Measurements from ENCODE around the gene THYN1.

Gene THYN1

GRCh38 chr11:134246100-134246499 is 7.1 kb downstream of the THYN1 start:
- DNase-seq, result no peak

GRCh38 chr11:134245434-134245833 is 7.7 kb downstream of the THYN1 start:
- no peak for DNase-seq

GRCh38 chr11:134244593-134244992 is 8.6 kb downstream of the THYN1 start:
- DNase-seq, result peak; percentile 70

- no peak for DNase-seq
Observed at GRCh38 chr11:134243913-134244312, 9.2 kb downstream of the THYN1 start.

- DNase-seq, result no peak
Observed at GRCh38 chr11:134242376-134242775, 10.8 kb downstream of the THYN1 start.

- DNase-seq, result no peak
Observed at GRCh38 chr11:134240592-134240991, 12.6 kb downstream of the THYN1 start.

GRCh38 chr11:134238956-134239355 is 14.2 kb downstream of the THYN1 start:
- no peak for DNase-seq

- DNase-seq, result no peak
Observed at GRCh38 chr11:134237557-134237922, 15.6 kb downstream of the THYN1 start.

GRCh38 chr11:134236834-134237556 is 16.2 kb downstream of the THYN1 start:
- DNase-seq, result peak; percentile 26

- no peak for DNase-seq
Observed at GRCh38 chr11:134235399-134235798, 17.8 kb downstream of the THYN1 start.

- peak; percentile 86 for DNase-seq
Observed at GRCh38 chr11:134233729-134234179, 19.4 kb downstream of the THYN1 start.

GRCh38 chr11:134231958-134232659 is 21.0 kb downstream of the THYN1 start:
- DNase-seq, result peak; percentile 54

GRCh38 chr11:134230339-134230738 is 22.8 kb downstream of the THYN1 start:
- DNase-seq, result no peak

GRCh38 chr11:134229126-134229790 is 23.9 kb downstream of the THYN1 start:
- DNase-seq, result no peak

GRCh38 chr11:134228625-134229024 is 24.5 kb downstream of the THYN1 start:
- no peak for DNase-seq

- DNase-seq, result no peak
Observed at GRCh38 chr11:134226806-134227325, 26.3 kb downstream of the THYN1 start.

- peak; percentile 87 for DNase-seq
Observed at GRCh38 chr11:134224710-134225664, 28.2 kb downstream of the THYN1 start.

GRCh38 chr11:134223836-134224709 is 29.1 kb downstream of the THYN1 start, which contains the start of the genes NCAPD3 and VPS26B:
Gene NCAPD3 (minus strand): TSS chr11:134223967. CDS start chr11:134223926, 41 bp downstream.
Gene VPS26B (plus strand): TSS chr11:134224671. CDS start chr11:134225123, 452 bp downstream.
- peak; percentile 99 for DNase-seq

GRCh38 chr11:134223121-134223520 is 30.0 kb downstream of the THYN1 start:
- peak; percentile 49 for DNase-seq

- DNase-seq, result no peak
Observed at GRCh38 chr11:134216816-134217215, 36.3 kb downstream of the THYN1 start.

GRCh38 chr11:134215836-134216235 is 37.3 kb downstream of the THYN1 start:
- DNase-seq, result no peak

Data from hematopoietic multipotent progenitor cell treated with erythropoietin and hydrocortisone succinate and interleukin-3 and kit ligand, for 4 days (in vitro differentiated cells).